ENCODE measurements around the gene AHR.

DNA sequence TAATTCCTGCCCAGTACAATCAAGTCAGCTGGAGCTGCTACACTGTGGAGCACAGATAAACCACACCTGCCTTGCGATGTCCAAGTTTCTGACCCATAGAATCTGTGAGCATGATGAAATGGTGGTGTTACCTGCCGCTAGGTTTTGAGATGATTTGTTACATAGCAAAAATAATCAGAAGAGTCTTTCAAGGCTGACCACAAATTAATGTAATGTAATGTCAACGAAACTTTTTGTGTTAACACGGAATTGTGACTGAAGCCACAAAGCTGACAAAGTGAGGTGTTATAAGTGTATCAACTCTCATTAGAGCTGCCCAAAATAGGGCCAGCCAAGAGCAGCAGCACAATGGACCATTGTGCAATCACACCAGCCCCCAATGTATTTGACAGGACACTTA is 75.7 kb downstream of the AHR start:
- TF ChIP-seq EZH2 (IDR thresholded peaks at IDR 0.05; ENCODE audit: borderline replicate concordance, insufficient read depth, low read length, poor library complexity, severe bottlenecking) (no peak), EP300 (conservative IDR thresholded peaks at IDR 0.05; ENCODE audit: poor library complexity, severe bottlenecking) (no peak)
- TF ChIP-seq, protein P1, sequence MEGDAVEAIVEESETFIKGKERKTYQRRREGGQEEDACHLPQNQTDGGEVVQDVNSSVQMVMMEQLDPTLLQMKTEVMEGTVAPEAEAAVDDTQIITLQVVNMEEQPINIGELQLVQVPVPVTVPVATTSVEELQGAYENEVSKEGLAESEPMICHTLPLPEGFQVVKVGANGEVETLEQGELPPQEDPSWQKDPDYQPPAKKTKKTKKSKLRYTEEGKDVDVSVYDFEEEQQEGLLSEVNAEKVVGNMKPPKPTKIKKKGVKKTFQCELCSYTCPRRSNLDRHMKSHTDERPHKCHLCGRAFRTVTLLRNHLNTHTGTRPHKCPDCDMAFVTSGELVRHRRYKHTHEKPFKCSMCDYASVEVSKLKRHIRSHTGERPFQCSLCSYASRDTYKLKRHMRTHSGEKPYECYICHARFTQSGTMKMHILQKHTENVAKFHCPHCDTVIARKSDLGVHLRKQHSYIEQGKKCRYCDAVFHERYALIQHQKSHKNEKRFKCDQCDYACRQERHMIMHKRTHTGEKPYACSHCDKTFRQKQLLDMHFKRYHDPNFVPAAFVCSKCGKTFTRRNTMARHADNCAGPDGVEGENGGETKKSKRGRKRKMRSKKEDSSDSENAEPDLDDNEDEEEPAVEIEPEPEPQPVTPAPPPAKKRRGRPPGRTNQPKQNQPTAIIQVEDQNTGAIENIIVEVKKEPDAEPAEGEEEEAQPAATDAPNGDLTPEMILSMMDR (IDR thresholded peaks at IDR 0.05; ENCODE audit: poor library complexity, severe bottlenecking) = no peak

All from neural cell (in vitro differentiated cells).